RWPE1 (cell line): ENCODE measurements around the gene MEGF6.

Experiments
- CTCF ChIA-PET: fragments of 350-600 bp; sonication (Branson Sonifier 250); formaldehyde crosslinking; extraction: SDS; loops from one replicate; lab custom pipeline; 2021; lab: Yijun Ruan, JAX
- POLR2A ChIA-PET: fragments of 400-600 bp; formaldehyde crosslinking; extraction: SDS; loops from one replicate; lab custom pipeline; 2020; ENCODE audit warnings: antibody characterized with exemption; ENCODE audit not compliant: low non-redundant PET; lab: Yijun Ruan, JAX
- DNase-seq: peaks from one replicate; pipeline ENCODE4 v3.0.0; 2012; ENCODE audit warnings: low spot score
- H3K27ac ChIP-seq: fragments of 450-650 bp; 2 replicates; pipeline ENCODE4 v1.5.1; 2017
- CTCF ChIP-seq: fragments of 450-650 bp; conservative IDR thresholded peaks from 2 replicates; pipeline ENCODE4 v1.5.1; 2017; ENCODE audit warnings: low read depth, mild to moderate bottlenecking

The MEGF6 gene

GRCh38 chr1:3600354-3600753, 11.0 kb downstream of the MEGF6 start:
- H3K27ac ChIP-seq, result no peak overlapping the region
- CTCF ChIA-PET, result interaction anchor here (0.7 to 1.1 kb wide), 3 partner anchors 8 to 576 kb away, joined by 3 to 4 read pairs (median 3); no protein-coding TSS in a partner anchor
- no peak for DNase-seq
- POLR2A ChIA-PET, result no interaction called here
- no peak for TF ChIP-seq CTCF

DNA sequence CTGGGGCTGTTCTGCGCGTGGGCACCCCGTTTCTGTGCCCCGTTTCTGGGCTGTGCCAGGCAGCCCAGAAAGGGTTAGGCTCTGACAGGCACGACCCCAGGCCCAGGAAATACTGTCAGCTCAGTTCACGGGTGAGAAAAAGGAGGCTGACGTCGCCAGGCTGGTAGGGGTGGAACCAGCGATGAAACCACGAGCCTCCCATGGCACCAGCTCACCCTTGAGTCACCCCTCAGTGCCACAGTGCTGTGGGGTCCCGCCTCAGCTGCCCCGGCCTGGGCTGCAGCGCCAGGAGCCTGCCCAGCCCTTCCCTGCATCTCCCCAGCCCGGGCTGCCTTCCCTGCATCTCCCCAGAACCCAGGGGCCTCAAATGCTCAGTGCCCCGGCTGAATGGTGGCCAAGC, 11.5 kb downstream of the MEGF6 start:
- DNase-seq, result no peak
- TF ChIP-seq CTCF, result no peak
- CTCF ChIA-PET, result interaction anchor here (0.7 to 1.1 kb wide), 4 partner anchors 9 to 576 kb away, joined by 3 to 4 read pairs (median 3); no protein-coding TSS in a partner anchor
- H3K27ac ChIP-seq, result no peak overlapping the region
- POLR2A ChIA-PET, result no interaction called here

DNA sequence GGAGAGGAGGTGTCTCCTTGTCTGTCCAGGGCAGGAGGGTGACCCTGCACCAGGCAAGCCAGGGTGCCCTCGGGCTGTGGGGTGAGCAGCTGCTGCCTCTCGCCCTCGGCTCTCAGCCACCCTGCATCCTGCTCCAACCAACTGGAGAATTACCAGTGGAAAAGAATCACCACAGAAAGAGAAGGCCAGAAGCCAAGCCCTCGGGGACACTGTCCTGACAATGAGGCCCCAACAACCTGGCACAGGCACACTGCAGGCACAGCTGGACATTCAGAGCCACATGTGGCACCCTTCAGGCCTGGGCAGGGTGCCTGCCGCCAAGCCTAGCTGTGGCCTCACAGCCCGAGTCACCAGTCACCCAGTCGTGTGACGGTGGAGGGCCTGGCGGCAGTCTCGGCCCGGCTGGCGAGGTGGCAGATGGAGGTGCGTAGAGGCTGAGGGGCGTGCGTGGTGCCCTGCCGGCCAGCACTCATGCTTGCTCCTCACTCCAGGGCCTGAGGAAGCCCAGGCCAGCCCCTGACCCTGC, 12.0 kb downstream of the MEGF6 start:
- no peak for TF ChIP-seq CTCF
- ChIA-PET CTCF (interaction anchor here (0.7 to 1.1 kb wide), 4 partner anchors 9 to 575 kb away, joined by 3 to 4 read pairs (median 3); no protein-coding TSS in a partner anchor), POLR2A (interaction anchor here (0.7 kb wide), 1 partner anchor 134 kb away, joined by 4 read pairs; no protein-coding TSS in a partner anchor)
- 0 out of 2 replicates have a peak overlapping the region, but pooled peaks have one; percentile 2 for H3K27ac ChIP-seq
- DNase-seq, result no peak

DNA sequence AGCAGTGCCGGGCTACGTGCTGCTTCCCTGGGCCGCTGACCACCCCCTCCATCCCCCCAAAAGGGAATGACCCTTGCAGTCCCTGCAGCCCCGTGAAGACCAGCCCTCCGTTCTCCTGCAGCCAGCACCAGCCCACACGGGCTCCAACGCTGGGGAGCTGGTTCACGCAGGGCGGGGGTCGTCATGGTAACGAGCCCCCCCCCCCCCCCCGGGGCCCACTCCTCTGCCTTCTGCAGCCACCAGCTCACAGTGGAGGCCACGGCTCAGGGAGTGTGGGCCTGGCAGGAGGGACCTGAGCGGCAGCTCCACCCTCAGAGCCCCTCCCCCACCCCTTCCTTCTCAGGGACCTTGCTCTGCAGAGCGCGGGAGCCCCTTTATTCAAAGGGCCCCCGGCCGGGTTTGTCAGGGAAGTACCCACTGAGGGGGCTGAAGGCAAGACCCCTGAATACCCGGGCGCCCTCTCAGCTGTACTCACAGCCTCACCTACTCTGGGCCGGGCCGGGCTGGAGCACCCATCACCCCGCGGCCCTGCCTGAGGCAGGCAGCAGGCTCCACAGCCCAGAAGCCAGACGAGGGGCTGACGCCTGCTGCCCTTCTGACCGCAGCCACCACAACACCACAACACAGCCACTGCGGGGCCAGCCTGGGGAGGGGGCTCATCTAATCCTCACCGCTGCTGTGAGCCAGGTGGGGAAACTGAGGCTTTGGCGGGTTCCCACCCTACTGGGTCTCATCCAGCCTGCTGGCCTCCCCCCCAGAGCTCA, 12.6 kb downstream of the MEGF6 start:
- ChIA-PET POLR2A (interaction anchor here (0.7 kb wide), 1 partner anchor 135 kb away, joined by 4 read pairs; no protein-coding TSS in a partner anchor), CTCF (no interaction called here)
- no peak for TF ChIP-seq CTCF
- no peak for DNase-seq
- peak overlapping the region; percentile 39 for H3K27ac ChIP-seq

- DNase-seq, result peak; percentile 18
- CTCF ChIA-PET, result no interaction called here
- no peak for TF ChIP-seq CTCF
- H3K27ac ChIP-seq, result peak overlapping the region; percentile 39
- POLR2A ChIA-PET, result no interaction called here
Observed at GRCh38 chr1:3598051-3598491, 13.2 kb downstream of the MEGF6 start.

GRCh38 chr1:3597599-3597964, 13.7 kb downstream of the MEGF6 start:
- peak overlapping the region; percentile 39; the same call in 1 of the 2 replicates for H3K27ac ChIP-seq
- no peak for TF ChIP-seq CTCF
- no peak for DNase-seq
- ChIA-PET POLR2A (no interaction called here), CTCF (no interaction called here)
